HEK293T (cell line): ENCODE data around the gene RP9.

Experiments
- CTCF ChIA-PET: fragments of 350-600 bp; formaldehyde crosslinking; extraction: SDS; loops from one replicate; lab custom pipeline; 2021; ENCODE audit warnings: antibody characterized with exemption, inconsistent platforms; lab: Yijun Ruan, JAX
- POLR2A ChIA-PET: fragments of 350-600 bp; formaldehyde crosslinking; extraction: SDS; loops from one replicate; lab custom pipeline; 2020; ENCODE audit warnings: antibody characterized with exemption, inconsistent platforms; lab: Yijun Ruan, JAX
- DNase-seq: peaks from one replicate; pipeline ENCODE4 v3.0.0; 2012; ENCODE audit warnings: mixed read lengths; ENCODE audit errors: extremely low spot score
- ARNT ChIP-seq: fragments of 450-650 bp; IDR thresholded peaks from 2 replicates; pipeline ENCODE4 v1.6.1; 2017; ENCODE audit warnings: mild to moderate bottlenecking
- BHLHE40 ChIP-seq: fragments of 450-650 bp; IDR thresholded peaks from 2 replicates; pipeline ENCODE4 v1.6.1; 2016; ENCODE audit warnings: mild to moderate bottlenecking, moderate library complexity, borderline replicate concordance
- CTBP1 ChIP-seq: fragments of 450-650 bp; IDR thresholded peaks from 2 replicates; pipeline ENCODE4 v1.6.1; 2016; ENCODE audit warnings: borderline replicate concordance
- ELF4 ChIP-seq: fragments of 450-650 bp; IDR thresholded peaks from 2 replicates; pipeline ENCODE4 v1.6.1; 2017; ENCODE audit warnings: antibody characterized with exemption
- FOXA1 ChIP-seq: fragments of 450-650 bp; IDR thresholded peaks from 2 replicates; pipeline ENCODE4 v1.6.1; 2016; ENCODE audit warnings: mild to moderate bottlenecking
- FOXK2 ChIP-seq: fragments of 450-650 bp; IDR thresholded peaks from 2 replicates; pipeline ENCODE4 v1.6.1; 2016; ENCODE audit warnings: mild to moderate bottlenecking
- FOXM1 ChIP-seq: fragments of 450-650 bp; IDR thresholded peaks from 2 replicates; pipeline ENCODE4 v1.6.1; 2017; ENCODE audit warnings: mild to moderate bottlenecking, borderline replicate concordance
- HDGF ChIP-seq: fragments of 450-650 bp; IDR thresholded peaks from 2 replicates; pipeline ENCODE4 v1.6.1; 2017; ENCODE audit warnings: antibody characterized with exemption, borderline replicate concordance
- L3MBTL2 ChIP-seq: fragments of 450-650 bp; conservative IDR thresholded peaks from 2 replicates; pipeline ENCODE4 v1.6.1; 2016; ENCODE audit warnings: mild to moderate bottlenecking
- LEF1 ChIP-seq: fragments of 450-650 bp; IDR thresholded peaks from 2 replicates; pipeline ENCODE4 v1.6.1; 2017; ENCODE audit warnings: mild to moderate bottlenecking, borderline replicate concordance
- NFRKB ChIP-seq: fragments of 450-650 bp; IDR thresholded peaks from 2 replicates; pipeline ENCODE4 v1.6.1; 2016; ENCODE audit warnings: mild to moderate bottlenecking, moderate library complexity
- PKNOX1 ChIP-seq: fragments of 450-650 bp; IDR thresholded peaks from 2 replicates; pipeline ENCODE4 v1.6.1; 2016
- SP1 ChIP-seq: fragments of 450-650 bp; IDR thresholded peaks from 2 replicates; pipeline ENCODE4 v1.6.1; 2017
- SUZ12 ChIP-seq: fragments of 450-650 bp; IDR thresholded peaks from 2 replicates; pipeline ENCODE4 v1.6.1; 2016; ENCODE audit warnings: mild to moderate bottlenecking
- TARDBP ChIP-seq: fragments of 450-650 bp; IDR thresholded peaks from 2 replicates; pipeline ENCODE4 v1.6.1; 2016
- ZNF384 ChIP-seq: fragments of 450-650 bp; IDR thresholded peaks from 2 replicates; pipeline ENCODE4 v1.6.1; 2016

Gene RP9

GRCh38 chr7:33065981-33066380 is 43.2 kb downstream of the RP9 start:
- no peak for DNase-seq
- no peak for TF ChIP-seq SP1
- TF ChIP-seq ARNT = no peak
- TF ChIP-seq FOXK2 = no peak
- TF ChIP-seq L3MBTL2 = no peak
- no peak for TF ChIP-seq NFRKB
- TF ChIP-seq ELF4 = no peak
- POLR2A ChIA-PET = no interaction called here
- CTCF ChIA-PET = no interaction called here

- ChIA-PET POLR2A (interaction anchor here (0.6 to 2.7 kb wide), 23 partner anchors 8 to 842 kb away, joined by 3 to 15 read pairs (median 3); partner anchors contain the start of genes AVL9, BBS9, FKBP9 and KBTBD2), CTCF (no interaction called here)
- TF ChIP-seq LEF1 (no peak), L3MBTL2 (peak; percentile 71), FOXA1 (no peak), BHLHE40 (no peak), HDGF (0 out of 2 replicates have a peak, but pooled peaks have one; percentile 39)
- DNase-seq = peak; percentile 93
Measured at GRCh38 chr7:33062782-33063443, 46.3 kb downstream of the RP9 start.

GRCh38 chr7:33062023-33062781 is 47.0 kb downstream of the RP9 start, which contains the start of gene NT5C3A:
NT5C3A (minus strand) TSS chr7:33062776; CDS start chr7:33062705, 71 bp downstream.
- ChIA-PET POLR2A (interaction anchor here (0.6 to 2.7 kb wide), 21 partner anchors 8 to 843 kb away, joined by 3 to 15 read pairs (median 4); partner anchors contain the start of genes AVL9, BBS9, FKBP9 and KBTBD2), CTCF (interaction anchor here (0.6 to 0.8 kb wide), 2 partner anchors 14 to 17 kb away, joined by 3 read pairs; no protein-coding TSS in a partner anchor)
- peak; percentile 48 for DNase-seq
- TF ChIP-seq L3MBTL2 (peak; percentile 63), ARNT (no peak)

GRCh38 chr7:33061282-33061937 is 47.8 kb downstream of the RP9 start:
- TF ChIP-seq TARDBP (no peak), SUZ12 (no peak), LEF1 (no peak), ELF4 (no peak), CTBP1 (no peak), FOXA1 (no peak), L3MBTL2 (no peak)
- DNase-seq = no peak
- POLR2A ChIA-PET = interaction anchor here (1.3 to 2.7 kb wide), 6 partner anchors 8 to 566 kb away, joined by 3 to 15 read pairs (median 6); partner anchors contain the start of genes AVL9, FKBP9 and RP9
- CTCF ChIA-PET = interaction anchor here (0.6 to 0.8 kb wide), 2 partner anchors 13 to 16 kb away, joined by 3 read pairs; no protein-coding TSS in a partner anchor

- DNase-seq = no peak
- ChIA-PET CTCF (no interaction called here), POLR2A (no interaction called here)
- TF ChIP-seq NFRKB = no peak
- no peak for TF ChIP-seq HDGF
- no peak for TF ChIP-seq ARNT
- TF ChIP-seq PKNOX1 = no peak
- TF ChIP-seq FOXK2 = no peak
- TF ChIP-seq SUZ12 = no peak
- TF ChIP-seq BHLHE40 = no peak
- TF ChIP-seq CTBP1 = no peak
- TF ChIP-seq TARDBP = no peak
- TF ChIP-seq FOXA1 = no peak
- no peak for TF ChIP-seq LEF1
- TF ChIP-seq ZNF384 = no peak
- TF ChIP-seq L3MBTL2 = no peak
- no peak for TF ChIP-seq FOXM1
- TF ChIP-seq SP1 = no peak
- TF ChIP-seq ELF4 = no peak
Measured at GRCh38 chr7:33059635-33060034, 49.6 kb downstream of the RP9 start.

- no peak for DNase-seq
- CTCF ChIA-PET = no interaction called here
- POLR2A ChIA-PET = no interaction called here
- TF ChIP-seq LEF1 = no peak
- TF ChIP-seq TARDBP = no peak
- no peak for TF ChIP-seq SP1
- no peak for TF ChIP-seq ZNF384
- TF ChIP-seq FOXM1 = no peak
- no peak for TF ChIP-seq PKNOX1
- no peak for TF ChIP-seq BHLHE40
- TF ChIP-seq ARNT = no peak
- TF ChIP-seq SUZ12 = no peak
- no peak for TF ChIP-seq FOXA1
- TF ChIP-seq CTBP1 = no peak
- no peak for TF ChIP-seq FOXK2
Measured at GRCh38 chr7:33055158-33055557, 54.0 kb downstream of the RP9 start.
